ENCODE data around the gene PPM1B.

DNA sequence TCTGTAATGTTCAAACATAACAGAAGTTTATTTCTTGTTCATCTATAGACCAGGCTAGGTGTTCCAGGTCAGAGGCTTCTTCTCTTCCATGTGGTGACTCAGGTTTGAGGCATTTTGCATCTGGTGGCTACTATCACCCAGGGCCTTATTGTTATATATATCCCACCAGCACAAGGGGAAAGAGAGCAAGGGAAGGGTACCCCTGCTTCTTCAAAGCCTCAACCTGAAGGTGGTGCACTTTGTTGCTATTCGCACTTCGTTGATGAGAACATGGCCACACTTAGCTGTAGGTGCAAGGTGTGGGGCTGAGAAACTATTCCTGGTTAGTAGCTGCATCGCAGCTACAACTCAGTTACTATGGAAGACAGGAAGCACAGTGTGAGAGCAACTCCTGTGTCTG is 79.2 kb downstream of the PPM1B start:
- TF ChIP-seq, protein P1, sequence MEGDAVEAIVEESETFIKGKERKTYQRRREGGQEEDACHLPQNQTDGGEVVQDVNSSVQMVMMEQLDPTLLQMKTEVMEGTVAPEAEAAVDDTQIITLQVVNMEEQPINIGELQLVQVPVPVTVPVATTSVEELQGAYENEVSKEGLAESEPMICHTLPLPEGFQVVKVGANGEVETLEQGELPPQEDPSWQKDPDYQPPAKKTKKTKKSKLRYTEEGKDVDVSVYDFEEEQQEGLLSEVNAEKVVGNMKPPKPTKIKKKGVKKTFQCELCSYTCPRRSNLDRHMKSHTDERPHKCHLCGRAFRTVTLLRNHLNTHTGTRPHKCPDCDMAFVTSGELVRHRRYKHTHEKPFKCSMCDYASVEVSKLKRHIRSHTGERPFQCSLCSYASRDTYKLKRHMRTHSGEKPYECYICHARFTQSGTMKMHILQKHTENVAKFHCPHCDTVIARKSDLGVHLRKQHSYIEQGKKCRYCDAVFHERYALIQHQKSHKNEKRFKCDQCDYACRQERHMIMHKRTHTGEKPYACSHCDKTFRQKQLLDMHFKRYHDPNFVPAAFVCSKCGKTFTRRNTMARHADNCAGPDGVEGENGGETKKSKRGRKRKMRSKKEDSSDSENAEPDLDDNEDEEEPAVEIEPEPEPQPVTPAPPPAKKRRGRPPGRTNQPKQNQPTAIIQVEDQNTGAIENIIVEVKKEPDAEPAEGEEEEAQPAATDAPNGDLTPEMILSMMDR (IDR thresholded peaks at IDR 0.05), result no peak
- TF ChIP-seq POLR2A (IDR thresholded peaks at IDR 0.05), result no peak
- TF ChIP-seq EP300 (IDR thresholded peaks at IDR 0.05), result no peak
